Measurements from ENCODE around the gene CCNK. TPM values are rescaled to one million over a fixed set of nuclear protein-coding genes. Genes with fewer than 3 reads are reported as not detected.

The CCNK gene
- total RNA-seq, 2 donors from 2014 or later = 86.1 to 88.5 TPM

GRCh38 chr14:99513946-99514551 lies 32.8 kb downstream of the CCNK start:
- Mint-ChIP-seq H3K27ac (no peak overlapping the region), H3K4me1 (ENCODE audit: low read depth) (no peaks in the 10 kb centered on the region), H3K9me3 (no peaks in the 10 kb centered on the region), H3K36me3 (ENCODE audit: insufficient read depth in 2 of 2) (no peaks in the 10 kb centered on the region), H3K4me3 (no peak overlapping the region), H3K27me3 (ENCODE audit: low read depth) (no peaks in the 10 kb centered on the region)
- no peak for ATAC-seq (replicated peaks in 1 of 2)
- no peak for DNase-seq

- Mint-ChIP-seq H3K9me3 (no peaks in the 10 kb centered on the region), H3K27me3 (ENCODE audit: low read depth) (no peaks in the 10 kb centered on the region), H3K4me3 (no peak overlapping the region), H3K27ac (no peak overlapping the region), H3K4me1 (ENCODE audit: low read depth) (no peaks in the 10 kb centered on the region), H3K36me3 (ENCODE audit: insufficient read depth in 2 of 2) (no peaks in the 10 kb centered on the region)
- DNase-seq (no peak), ATAC-seq (replicated peaks in 1 of 2) (no peak)
These were observed 33.5 kb downstream of the CCNK start for GRCh38 chr14:99514552-99515300.

DNA sequence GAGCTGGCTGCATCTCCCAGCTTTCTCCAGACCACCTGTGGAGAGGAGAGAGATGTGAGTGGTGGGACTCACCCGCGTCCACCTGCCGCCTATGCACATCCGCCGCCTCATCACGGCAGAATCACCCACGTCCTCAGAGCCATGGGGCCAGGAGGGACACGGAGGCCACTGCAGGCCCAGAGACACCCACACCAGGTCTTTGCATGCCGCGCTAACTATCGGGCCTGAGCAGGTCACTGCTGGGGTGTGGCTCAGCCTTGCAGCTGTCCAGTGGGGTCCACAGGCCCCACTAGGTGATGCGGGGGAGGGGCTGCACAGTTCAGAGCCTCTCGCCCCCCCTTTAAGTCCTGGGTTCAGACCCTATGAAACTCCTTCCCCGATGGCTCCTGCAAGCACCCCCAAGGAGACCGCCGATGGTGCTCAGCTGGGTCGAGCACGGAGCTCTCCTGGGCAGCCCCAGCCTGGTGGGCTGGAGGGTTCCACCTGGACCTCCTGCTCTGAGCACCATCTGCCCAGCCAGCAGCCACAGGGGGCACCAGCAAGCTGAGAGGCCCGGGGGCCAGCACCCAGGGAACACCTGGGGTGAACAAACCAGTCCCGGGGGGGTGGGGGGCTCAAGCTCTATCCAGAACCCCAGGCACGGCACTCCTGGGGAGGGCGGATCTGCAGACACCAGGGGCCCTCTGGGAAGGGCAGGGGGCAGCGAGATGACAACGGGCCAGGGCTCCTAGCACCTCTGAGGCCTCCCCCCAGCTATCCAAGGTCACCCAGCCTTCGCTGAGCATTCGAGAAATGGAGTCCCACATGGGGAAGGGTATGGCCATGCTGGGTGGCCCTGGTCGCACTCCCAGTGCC lies 34.3 kb downstream of the CCNK start:
- no peaks in the 10 kb centered on the region for H3K4me1 Mint-ChIP-seq (ENCODE audit: low read depth)
- no peak for ATAC-seq (replicated peaks in 1 of 2)
- H3K9me3 Mint-ChIP-seq = no peaks in the 10 kb centered on the region
- no peaks in the 10 kb centered on the region for H3K36me3 Mint-ChIP-seq (ENCODE audit: insufficient read depth in 2 of 2)
- DNase-seq = no peak
- H3K27me3 Mint-ChIP-seq (ENCODE audit: low read depth) = no peaks in the 10 kb centered on the region
- no peak overlapping the region for H3K27ac Mint-ChIP-seq
- no peak overlapping the region for H3K4me3 Mint-ChIP-seq

GRCh38 chr14:99516156-99516870 lies 35.1 kb downstream of the CCNK start:
- Mint-ChIP-seq H3K9me3 (no peaks in the 10 kb centered on the region), H3K27ac (no peak overlapping the region), H3K4me3 (no peak overlapping the region), H3K4me1 (ENCODE audit: low read depth) (no peaks in the 10 kb centered on the region), H3K27me3 (ENCODE audit: low read depth) (no peaks in the 10 kb centered on the region), H3K36me3 (ENCODE audit: insufficient read depth in 2 of 2) (no peaks in the 10 kb centered on the region)
- ATAC-seq (replicated peaks in 1 of 2) = no peak
- no peak for DNase-seq

GRCh38 chr14:99516871-99517642 lies 35.8 kb downstream of the CCNK start:
- Mint-ChIP-seq H3K36me3 (ENCODE audit: insufficient read depth in 2 of 2) (no peaks in the 10 kb centered on the region), H3K4me1 (ENCODE audit: low read depth) (no peaks in the 10 kb centered on the region), H3K27ac (no peak overlapping the region), H3K4me3 (no peak overlapping the region), H3K9me3 (no peaks in the 10 kb centered on the region), H3K27me3 (ENCODE audit: low read depth) (no peaks in the 10 kb centered on the region)
- DNase-seq (no peak), ATAC-seq (replicated peaks in 1 of 2) (no peak)

GRCh38 chr14:99517643-99518381 lies 36.6 kb downstream of the CCNK start:
- peak in 1 of 2 donors; percentile 4 for ATAC-seq (replicated peaks in 1 of 2)
- DNase-seq = no peak

GRCh38 chr14:99518441-99519346 lies 37.5 kb downstream of the CCNK start:
- H3K27me3 Mint-ChIP-seq (ENCODE audit: low read depth) = no peaks in the 10 kb centered on the region
- H3K4me1 Mint-ChIP-seq (ENCODE audit: low read depth) = no peaks in the 10 kb centered on the region
- peak; percentile 80 to 90 for DNase-seq
- H3K36me3 Mint-ChIP-seq (ENCODE audit: insufficient read depth in 2 of 2) = no peaks in the 10 kb centered on the region
- ATAC-seq (replicated peaks in 1 of 2) = peak; percentile 77
- H3K27ac Mint-ChIP-seq = no peak overlapping the region
- no peaks in the 10 kb centered on the region for H3K9me3 Mint-ChIP-seq
- no peak overlapping the region for H3K4me3 Mint-ChIP-seq

More at GRCh38 chr14:99517643-99518381, 36.6 kb downstream of the CCNK start:
- H3K4me1 Mint-ChIP-seq (ENCODE audit: low read depth) = no peaks in the 10 kb centered on the region
- no peaks in the 10 kb centered on the region for H3K36me3 Mint-ChIP-seq (ENCODE audit: insufficient read depth in 2 of 2)
- H3K27ac Mint-ChIP-seq = no peak overlapping the region
- H3K4me3 Mint-ChIP-seq = no peak overlapping the region
- H3K27me3 Mint-ChIP-seq (ENCODE audit: low read depth) = no peaks in the 10 kb centered on the region
- H3K9me3 Mint-ChIP-seq = no peaks in the 10 kb centered on the region

- Mint-ChIP-seq H3K4me3 (no peak overlapping the region), H3K27ac (no peak overlapping the region), H3K9me3 (no peaks in the 10 kb centered on the region), H3K27me3 (ENCODE audit: low read depth) (no peaks in the 10 kb centered on the region), H3K4me1 (ENCODE audit: low read depth) (no peaks in the 10 kb centered on the region), H3K36me3 (ENCODE audit: insufficient read depth in 2 of 2) (no peaks in the 10 kb centered on the region)
- DNase-seq (no peak), ATAC-seq (replicated peaks in 1 of 2) (no peak)
These were observed 38.2 kb downstream of the CCNK start for GRCh38 chr14:99519347-99519881.

DNA sequence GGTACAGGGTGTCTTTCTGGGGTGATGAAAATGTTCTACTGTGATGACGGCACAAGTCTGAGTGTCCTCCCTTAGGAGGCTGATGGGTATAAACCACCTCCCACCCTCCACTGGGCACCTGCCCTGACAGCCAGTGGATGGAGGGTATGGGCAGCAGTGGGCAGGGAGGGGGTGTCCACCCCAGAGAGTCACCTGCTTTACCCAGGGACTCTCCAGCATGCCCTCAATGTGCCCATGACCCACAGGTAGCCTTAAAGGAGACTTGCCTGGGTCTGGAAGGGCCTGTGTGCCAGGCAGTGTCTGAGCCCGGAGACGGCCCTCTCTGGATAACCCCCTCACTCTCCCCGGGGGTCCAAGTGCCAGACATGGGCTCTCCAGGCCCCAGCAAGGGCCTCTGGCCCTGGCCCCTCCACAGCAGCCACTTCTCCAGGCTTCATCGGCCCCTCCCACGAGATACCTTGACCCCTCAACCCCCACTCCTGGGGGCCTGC lies 38.8 kb downstream of the CCNK start:
- ATAC-seq (replicated peaks in 1 of 2) (no peak), DNase-seq (no peak)
- no peaks in the 10 kb centered on the region for H3K27me3 Mint-ChIP-seq (ENCODE audit: low read depth)
- no peaks in the 10 kb centered on the region for H3K36me3 Mint-ChIP-seq (ENCODE audit: insufficient read depth in 2 of 2)
- no peak overlapping the region for H3K27ac Mint-ChIP-seq
- H3K4me3 Mint-ChIP-seq = no peak overlapping the region
- peaks cover 4% of the 10 kb centered on the region for H3K4me1 Mint-ChIP-seq (ENCODE audit: low read depth)
- no peaks in the 10 kb centered on the region for H3K9me3 Mint-ChIP-seq

DNA sequence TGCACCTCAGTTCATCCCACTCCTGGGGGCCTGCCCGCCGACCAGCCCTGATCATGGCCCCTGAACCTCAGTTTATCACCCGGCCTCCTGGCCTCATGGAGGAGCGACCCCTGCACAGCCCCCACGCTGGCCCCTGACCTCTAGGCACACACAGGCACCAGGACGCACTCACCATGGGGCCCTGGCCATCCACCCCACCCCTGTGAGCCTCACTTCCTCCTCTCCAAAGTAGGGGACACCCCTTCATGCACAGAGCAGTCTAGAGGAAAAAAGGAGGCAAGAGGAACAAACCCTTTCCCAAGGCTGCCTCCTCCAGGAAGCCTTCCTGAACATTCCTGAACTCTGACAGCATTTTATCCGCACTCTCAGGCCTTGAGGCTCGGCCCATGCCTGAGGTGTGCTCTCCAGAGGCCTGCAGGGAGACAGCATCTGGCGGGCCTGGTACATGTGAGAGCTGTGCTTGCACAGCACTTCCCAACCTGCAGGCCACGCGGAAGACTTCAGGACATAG lies 39.4 kb downstream of the CCNK start:
- DNase-seq = no peak
- Mint-ChIP-seq H3K27ac (no peak overlapping the region), H3K4me1 (ENCODE audit: low read depth) (peaks cover 9% of the 10 kb centered on the region), H3K27me3 (ENCODE audit: low read depth) (no peaks in the 10 kb centered on the region), H3K4me3 (no peak overlapping the region), H3K36me3 (ENCODE audit: insufficient read depth in 2 of 2) (no peaks in the 10 kb centered on the region), H3K9me3 (no peaks in the 10 kb centered on the region)
- no peak for ATAC-seq (replicated peaks in 1 of 2)
